HG02981 (cell line): ENCODE data around the gene HBB.
"Not testable (repeated sequence)": the region's sequence is repeated elsewhere in the genome, so short reads cannot be mapped to it uniquely, and the experiment has no call there.

Experiments
- ATAC-seq: cut with Tn5 transposase; IDR thresholded peaks from one replicate; pipeline ENCODE4 v1.9.1; 2021; ENCODE audit warnings: mild to moderate bottlenecking, moderate library complexity; ENCODE audit not compliant: unreplicated experiment

HBB gene

GRCh38 chr11:5226732-5227310, at the start of gene HBB:
TSS of gene HBB (minus strand) at chr11:5227071. CDS start at chr11:5227021, 50 bp downstream.
- no peak for ATAC-seq

- no peak for ATAC-seq
Measured at GRCh38 chr11:5275369-5276110, 48.7 kb upstream of the HBB start.

GRCh38 chr11:5274395-5274794, 47.5 kb upstream of the HBB start:
- ATAC-seq = no peak

GRCh38 chr11:5272395-5273017, 45.6 kb upstream of the HBB start:
- ATAC-seq = no peak

GRCh38 chr11:5269715-5270147, 42.9 kb upstream of the HBB start, which contains the start of gene HBE1:
TSS of gene HBE1 (minus strand) at chr11:5269945. CDS start at chr11:5269890, 55 bp downstream.
- no peak for ATAC-seq

- no peak for ATAC-seq
Measured at GRCh38 chr11:5267033-5267563, 40.2 kb upstream of the HBB start.

GRCh38 chr11:5266609-5267008, 39.7 kb upstream of the HBB start:
- ATAC-seq = no peak

- no peak for ATAC-seq
Measured at GRCh38 chr11:5265832-5266231, 39.0 kb upstream of the HBB start.

- no peak for ATAC-seq
Measured at GRCh38 chr11:5258543-5259262, 31.8 kb upstream of the HBB start.

GRCh38 chr11:5257296-5257695, 30.4 kb upstream of the HBB start:
- ATAC-seq = no peak

- ATAC-seq = not testable (repeated sequence)
Measured at GRCh38 chr11:5254646-5255413, 28.0 kb upstream of the HBB start, which contains the start of gene HBG2. TSS of gene HBG2 (minus strand) at chr11:5254781. CDS start at chr11:5254728, 53 bp downstream.

GRCh38 chr11:5254023-5254422, 27.2 kb upstream of the HBB start:
- not testable (repeated sequence) for ATAC-seq

- ATAC-seq = not testable (repeated sequence)
Measured at GRCh38 chr11:5253440-5253839, 26.6 kb upstream of the HBB start.

- ATAC-seq = no peak
Measured at GRCh38 chr11:5252919-5253265, 26.0 kb upstream of the HBB start.

GRCh38 chr11:5252192-5252918, 25.5 kb upstream of the HBB start:
- ATAC-seq = no peak

- ATAC-seq = no peak
Measured at GRCh38 chr11:5251746-5252145, 24.9 kb upstream of the HBB start.

GRCh38 chr11:5250543-5251204, 23.8 kb upstream of the HBB start:
- no peak for ATAC-seq

- not testable (repeated sequence) for ATAC-seq
Measured at GRCh38 chr11:5249807-5250396, 23.0 kb upstream of the HBB start, which contains the start of gene HBG1. TSS of gene HBG1 (minus strand) at chr11:5249857. CDS start at chr11:5249804, 53 bp downstream.

- ATAC-seq = not testable (repeated sequence)
Measured at GRCh38 chr11:5248498-5248897, 21.6 kb upstream of the HBB start.
